ENCODE results near the gene OR6C3.
"Not testable (repeated sequence)": the region's sequence is repeated elsewhere in the genome, so short reads cannot be mapped to it uniquely, and the experiment has no call there.

Gene OR6C3

GRCh38 chr12:55330446-55330845 is at the start of gene OR6C3:
Gene OR6C3 (plus strand): TSS chr12:55330746. CDS start chr12:55331701, 955 bp downstream.
- no peak for DNase-seq

- no peak for DNase-seq
Measured at GRCh38 chr12:55280991-55281390, 49.6 kb upstream of the OR6C3 start.

- no peak for DNase-seq
Measured at GRCh38 chr12:55289999-55290398, 40.5 kb upstream of the OR6C3 start.

- no peak for DNase-seq
Measured at GRCh38 chr12:55296469-55296868, 34.1 kb upstream of the OR6C3 start, which contains the start of gene OR6C6. Gene OR6C6 (minus strand): TSS chr12:55296569. CDS start chr12:55295232, 1,337 bp downstream.

- no peak for DNase-seq
Measured at GRCh38 chr12:55314043-55314442, 16.5 kb upstream of the OR6C3 start, which contains the start of gene OR6C1. Gene OR6C1 (plus strand): TSS chr12:55314343. CDS start chr12:55320600, 6,257 bp downstream.

- no peak for DNase-seq
Measured at GRCh38 chr12:55320201-55320600, 10.3 kb upstream of the OR6C3 start.

GRCh38 chr12:55325801-55326200 is 4.7 kb upstream of the OR6C3 start:
- DNase-seq = not testable (repeated sequence)

- DNase-seq = no peak
Measured at GRCh38 chr12:55336002-55336401, 5.5 kb downstream of the OR6C3 start.

GRCh38 chr12:55355338-55355737 is 24.8 kb downstream of the OR6C3 start:
- DNase-seq = not testable (repeated sequence)

GRCh38 chr12:55362675-55363074 is 32.1 kb downstream of the OR6C3 start, which contains the start of gene OR6C75:
Gene OR6C75 (plus strand): TSS chr12:55362975. CDS start chr12:55365111, 2,136 bp downstream.
- no peak for DNase-seq

GRCh38 chr12:55365086-55365485 is 34.5 kb downstream of the OR6C3 start:
- no peak for DNase-seq

GRCh38 chr12:55372521-55372920 is 42.0 kb downstream of the OR6C3 start:
- no peak for DNase-seq
